Subcutaneous adipose tissue (tissue), 4 donors: Measurements from ENCODE around the gene NEU4. TPM values are rescaled to one million over a fixed set of nuclear protein-coding genes. Genes with fewer than 3 reads are reported as not detected.

Experiments
- CTCF ChIP-seq: fragments of 450-650 bp; IDR thresholded peaks from one replicate; pipeline ENCODE4 v1.5.1; 2016; ENCODE audit warnings: low read depth, mild to moderate bottlenecking, control low read depth, antibody characterized with exemption, moderate library complexity
- total RNA-seq, 4 donors: library from RNA; depleted of rRNA; stranded (reverse); fragments of >200 nt; gene quantifications; one replicate each; pipeline ENCODE4 v1.1.0, GENCODE V29; 2016

The NEU4 gene
- total RNA-seq, 4 donors from 2014 or later = 0.75 to 1.8 TPM; not detected in 2

GRCh38 chr2:241858206-241859016 is 49.4 kb downstream of the NEU4 start, which contains the start of gene PDCD1:
Gene PDCD1, minus strand, starts transcription at chr2:241858894. Its CDS starts 56 bp downstream, at chr2:241858838.
- no peak for TF ChIP-seq CTCF

GRCh38 chr2:241859017-241859435 is 50.0 kb downstream of the NEU4 start:
- TF ChIP-seq CTCF = no peak

GRCh38 chr2:241859436-241860183 is 50.6 kb downstream of the NEU4 start:
- TF ChIP-seq CTCF = no peak

GRCh38 chr2:241860184-241861078 is 51.4 kb downstream of the NEU4 start:
- TF ChIP-seq CTCF = no peak

DNA sequence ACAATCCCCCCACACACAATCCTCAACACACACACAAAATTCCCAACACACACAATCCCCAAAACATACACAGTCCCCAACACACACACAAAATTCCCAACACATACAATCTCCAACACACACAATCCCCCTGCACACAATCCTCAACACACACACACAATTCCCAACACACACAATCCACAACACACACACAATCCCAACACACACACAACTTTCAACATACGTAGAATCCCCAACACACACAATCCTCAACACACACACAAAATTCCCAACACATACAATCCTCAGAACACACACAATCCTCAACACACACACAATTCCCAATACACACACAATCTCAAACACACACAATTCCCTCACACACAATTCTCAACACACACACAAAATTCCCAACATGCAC is 52.3 kb downstream of the NEU4 start:
- no peak for TF ChIP-seq CTCF

- TF ChIP-seq CTCF = no peak
Measured at GRCh38 chr2:241862093-241862492, 53.1 kb downstream of the NEU4 start.
